Hepatocyte (in vitro differentiated cells): Measurements from ENCODE around the gene TLR9.

Experiments
- EZH2 ChIP-seq: fragments of 200-600 bp; sonication (generic); IDR thresholded peaks from 2 replicates; pipeline ENCODE4 v1.6.1; 2016; ENCODE audit warnings: antibody characterized with exemption, mild to moderate bottlenecking, borderline replicate concordance
- TF ChIP-seq, protein P1 (sequence below): fragments of 200-600 bp; sonication (generic); IDR thresholded peaks from 2 replicates; pipeline ENCODE4 v1.5.1; 2016; ENCODE audit warnings: antibody characterized with exemption, mild to moderate bottlenecking; ENCODE audit not compliant: poor library complexity

DNA sequence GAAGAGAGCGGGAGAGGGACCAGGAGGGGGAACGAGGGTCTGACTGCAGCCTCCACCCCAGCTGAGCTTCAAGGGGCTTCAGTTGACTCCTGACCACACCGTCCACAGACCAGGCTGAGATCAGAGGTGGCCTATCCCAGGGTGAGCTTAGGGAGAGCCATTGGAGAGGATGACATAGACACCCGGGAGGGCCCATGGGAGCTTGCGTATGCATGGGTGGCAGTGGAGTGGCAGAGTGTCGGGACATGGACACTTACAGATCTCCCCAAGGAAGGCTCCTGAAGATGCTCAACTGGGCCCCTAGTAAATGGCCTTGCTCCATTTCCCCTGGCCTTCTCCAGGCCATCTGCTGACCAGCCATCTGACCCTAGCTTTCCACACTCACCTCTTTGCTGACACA, 40.1 kb downstream of the TLR9 start:
- TF ChIP-seq, protein P1, sequence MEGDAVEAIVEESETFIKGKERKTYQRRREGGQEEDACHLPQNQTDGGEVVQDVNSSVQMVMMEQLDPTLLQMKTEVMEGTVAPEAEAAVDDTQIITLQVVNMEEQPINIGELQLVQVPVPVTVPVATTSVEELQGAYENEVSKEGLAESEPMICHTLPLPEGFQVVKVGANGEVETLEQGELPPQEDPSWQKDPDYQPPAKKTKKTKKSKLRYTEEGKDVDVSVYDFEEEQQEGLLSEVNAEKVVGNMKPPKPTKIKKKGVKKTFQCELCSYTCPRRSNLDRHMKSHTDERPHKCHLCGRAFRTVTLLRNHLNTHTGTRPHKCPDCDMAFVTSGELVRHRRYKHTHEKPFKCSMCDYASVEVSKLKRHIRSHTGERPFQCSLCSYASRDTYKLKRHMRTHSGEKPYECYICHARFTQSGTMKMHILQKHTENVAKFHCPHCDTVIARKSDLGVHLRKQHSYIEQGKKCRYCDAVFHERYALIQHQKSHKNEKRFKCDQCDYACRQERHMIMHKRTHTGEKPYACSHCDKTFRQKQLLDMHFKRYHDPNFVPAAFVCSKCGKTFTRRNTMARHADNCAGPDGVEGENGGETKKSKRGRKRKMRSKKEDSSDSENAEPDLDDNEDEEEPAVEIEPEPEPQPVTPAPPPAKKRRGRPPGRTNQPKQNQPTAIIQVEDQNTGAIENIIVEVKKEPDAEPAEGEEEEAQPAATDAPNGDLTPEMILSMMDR: no peak
- no peak for TF ChIP-seq EZH2
